Sigmoid colon (tissue), 7 donors: ENCODE data around the gene DPY19L3. TPM values are rescaled to one million over a fixed set of nuclear protein-coding genes. Genes with fewer than 3 reads are reported as not detected.

Experiments used
- DNase-seq: peaks from one replicate; pipeline ENCODE4 v3.0.0-alpha.2; 2019
- H3K27ac ChIP-seq, 4 donors: fragments of 200-600 bp; sonication (generic); one replicate each; pipeline ENCODE4 v1.5.1; 2016 to 2019; ENCODE audit warnings: mild to moderate bottlenecking in 1 of 4
- H3K27me3 ChIP-seq, 3 donors: fragments of 200-600 bp; sonication (generic); one replicate each; pipeline ENCODE4 v1.5.1; 2019; ENCODE audit warnings: mild to moderate bottlenecking in 1 of 3
- H3K36me3 ChIP-seq, 4 donors: fragments of 200-600 bp; sonication (generic); one replicate each; pipeline ENCODE4 v1.5.1; 2016 to 2019
- H3K4me1 ChIP-seq, 4 donors: fragments of 200-600 bp; sonication (generic); one replicate each; pipeline ENCODE4 v1.5.1; 2017 to 2019
- H3K4me3 ChIP-seq, 4 donors: fragments of 200-600 bp; sonication (generic); one replicate each; pipeline ENCODE4 v1.5.1; 2017 to 2019; ENCODE audit warnings: mild to moderate bottlenecking in 2 of 4, moderate library complexity in 1 of 4
- H3K9me3 ChIP-seq, 4 donors: fragments of 200-600 bp in 3 of 4; sonication (generic) in 3 of 4; one replicate each; pipeline versions ENCODE4 v1.5.1 to v1.6.1; 2013 to 2019
- CTCF ChIP-seq, 4 experiments: fragments of 450-650 bp in 3 of 4; fragments of 200-600 bp in 1 of 4; IDR thresholded peaks; one replicate each; pipeline ENCODE4 v1.5.1; 2016 to 2019; ENCODE audit warnings: antibody characterized with exemption in 4 of 4, mild to moderate bottlenecking in 3 of 4, moderate library complexity in 2 of 4
- EP300 ChIP-seq, 4 donors: sonication (generic); formaldehyde crosslinking; IDR thresholded peaks; one replicate each; pipeline ENCODE4 v1.6.1; 2017; ENCODE audit warnings: antibody characterized with exemption in 4 of 4
- POLR2A ChIP-seq, 2 donors: fragments of 450-650 bp; IDR thresholded peaks; one replicate each; pipeline ENCODE4 v1.6.1; 2016; ENCODE audit warnings: antibody characterized with exemption in 2 of 2, mild to moderate bottlenecking in 2 of 2, moderate library complexity in 2 of 2
- POLR2AphosphoS5 ChIP-seq, 4 donors: sonication (generic); formaldehyde crosslinking; IDR thresholded peaks; one replicate each; pipeline ENCODE4 v1.6.1; 2017; ENCODE audit warnings: antibody characterized with exemption in 4 of 4
- WGBS, 2 donors: extraction: QIAGEN DNeasy Blood & Tissue Kit; methylation state at CpG; one replicate each; pipeline ENCODE4 v1.1.7; 2013; 5-methylcytosine and 5-hydroxymethylcytosine counted together
- intact Hi-C: fragments of 100-400 bp; cut with DNase I; formaldehyde crosslinking; loops from one replicate; pipeline ENCODE4 v1.15.1; 2023
- polyA plus RNA-seq, 3 donors: library from polyadenylated mRNA; stranded (reverse); fragments of 200-250 nt; gene quantifications; one replicate each; pipeline ENCODE4 v1.2.3, GENCODE V29; 2013
- total RNA-seq, 4 donors: library from RNA; depleted of rRNA; stranded (reverse); fragments of >200 nt; gene quantifications; one replicate each; pipeline ENCODE4 v1.1.0, GENCODE V29; 2016
- donor health status: healthy with polysubstance abuse.
- donor health status: Bipolar disorder and iron deficiency.
- donor health status: healthy.

DPY19L3 gene
- total and polyA plus RNA-seq, 7 donors = 1.2 to 33.5 (median 11.4) TPM

GRCh38 chr19:32476032-32476350 is 70.4 kb downstream of the DPY19L3 start:
- no peaks in the 10 kb centered on the region for H3K9me3 ChIP-seq
- H3K4me3 ChIP-seq = no peak overlapping the region
- WGBS, 2 donors = 96 to 98% methylated on average over 4 of the region's 4 CpGs
- no peak for DNase-seq
- H3K36me3 ChIP-seq = peaks cover 0 to 41% (median 6%) of the 10 kb centered on the region in 4 donors
- intact Hi-C loops = no loop called here
- no peaks in the 10 kb centered on the region for H3K27me3 ChIP-seq
- H3K4me1 ChIP-seq = no peaks in the 10 kb centered on the region
- no peak for TF ChIP-seq POLR2AphosphoS5 (IDR thresholded peaks at IDR 0.05)
- no peak for TF ChIP-seq CTCF (IDR thresholded peaks at IDR 0.05)
- TF ChIP-seq EP300 (IDR thresholded peaks at IDR 0.05) = no peak
- TF ChIP-seq POLR2A (IDR thresholded peaks at IDR 0.05) = no peak
- H3K27ac ChIP-seq = no peak overlapping the region

- H3K36me3 ChIP-seq = peaks cover 0 to 76% (median 18%) of the 10 kb centered on the region in 4 donors
- no peak overlapping the region for H3K4me3 ChIP-seq
- intact Hi-C loops = no loop called here
- H3K9me3 ChIP-seq = no peaks in the 10 kb centered on the region
- no peaks in the 10 kb centered on the region for H3K4me1 ChIP-seq
- 93 to 98% methylated on average over 13 of the region's 13 CpGs for WGBS, 2 donors
- no peak overlapping the region for H3K27ac ChIP-seq
- no peaks in the 10 kb centered on the region for H3K27me3 ChIP-seq
- DNase-seq = no peak
- no peak for TF ChIP-seq POLR2A (IDR thresholded peaks at IDR 0.05)
- TF ChIP-seq CTCF (IDR thresholded peaks at IDR 0.05) = no peak
- no peak for TF ChIP-seq POLR2AphosphoS5 (IDR thresholded peaks at IDR 0.05)
- TF ChIP-seq EP300 (IDR thresholded peaks at IDR 0.05) = no peak
These were observed 74.8 kb downstream of the DPY19L3 start for GRCh38 chr19:32480321-32480720.

- Histone ChIP-seq H3K9me3 (no peaks in the 10 kb centered on the region), H3K27ac (no peak overlapping the region), H3K27me3 (no peaks in the 10 kb centered on the region), H3K36me3 (peaks cover 0 to 79% (median 18%) of the 10 kb centered on the region in 4 donors), H3K4me1 (no peaks in the 10 kb centered on the region), H3K4me3 (no peak overlapping the region)
- no peak for TF ChIP-seq CTCF (IDR thresholded peaks at IDR 0.05)
- TF ChIP-seq POLR2A (IDR thresholded peaks at IDR 0.05) = no peak
- TF ChIP-seq POLR2AphosphoS5 (IDR thresholded peaks at IDR 0.05) = no peak
- no peak for TF ChIP-seq EP300 (IDR thresholded peaks at IDR 0.05)
- intact Hi-C loops = no loop called here
- WGBS, 2 donors = 85 to 87% methylated on average over 4 of the region's 4 CpGs
- no peak for DNase-seq
These were observed 78.0 kb downstream of the DPY19L3 start for GRCh38 chr19:32483574-32483973.

- H3K9me3 ChIP-seq = no peaks in the 10 kb centered on the region
- no peak overlapping the region for H3K4me3 ChIP-seq
- TF ChIP-seq POLR2A (IDR thresholded peaks at IDR 0.05) (no peak), EP300 (IDR thresholded peaks at IDR 0.05) (no peak)
- no peak overlapping the region for H3K27ac ChIP-seq
- 81 to 88% methylated on average over 2 of the region's 2 CpGs for WGBS, 2 donors
- no peaks in the 10 kb centered on the region for H3K27me3 ChIP-seq
- intact Hi-C loops = no loop called here
- H3K36me3 ChIP-seq = peaks cover 0 to 19% (median 6%) of the 10 kb centered on the region in 4 donors
- no peak for DNase-seq
- H3K4me1 ChIP-seq = no peaks in the 10 kb centered on the region
These were observed 84.4 kb downstream of the DPY19L3 start for GRCh38 chr19:32489971-32490370.

- 84 to 88% methylated on average over 9 of the region's 9 CpGs for WGBS, 2 donors
- DNase-seq = no peak
- intact Hi-C loops = no loop called here
- Histone ChIP-seq H3K4me1 (no peaks in the 10 kb centered on the region), H3K9me3 (no peaks in the 10 kb centered on the region), H3K36me3 (no peaks in the 10 kb centered on the region), H3K27ac (no peak overlapping the region), H3K4me3 (no peak overlapping the region), H3K27me3 (no peaks in the 10 kb centered on the region)
- no peak for TF ChIP-seq CTCF (IDR thresholded peaks at IDR 0.05)
- no peak for TF ChIP-seq POLR2A (IDR thresholded peaks at IDR 0.05)
- TF ChIP-seq EP300 (IDR thresholded peaks at IDR 0.05) = no peak
- TF ChIP-seq POLR2AphosphoS5 (IDR thresholded peaks at IDR 0.05) = no peak
These were observed 91.8 kb downstream of the DPY19L3 start for GRCh38 chr19:32497391-32497790.
